Fibroblast of the aortic adventitia (primary cell): ENCODE results near the gene AP3D1. TPM values are rescaled to one million over a fixed set of nuclear protein-coding genes. Genes with fewer than 3 reads are reported as not detected.
A peak's percentile ranks its signal among the peaks of the same experiment; 100 is the strongest.

Experiments
- DNase-seq: peaks from one replicate; pipeline ENCODE4 v3.0.0-alpha.2; 2010; ENCODE audit warnings: low read depth
- H3K4me3 ChIP-seq: 2 replicates; pipeline ENCODE4 v1.5.1; 2011; ENCODE audit warnings: low read depth, mild to moderate bottlenecking, control low read depth, low read length, moderate library complexity
- CTCF ChIP-seq: IDR thresholded peaks from 2 replicates; pipeline ENCODE4 v1.5.1; 2011; ENCODE audit warnings: mild to moderate bottlenecking, low read length, control low read depth, inconsistent platforms; ENCODE audit not compliant: insufficient read depth
- total RNA-seq: library from RNA; depleted of rRNA; stranded (reverse); fragments of >200 nt; gene quantifications from 2 replicates; pipeline ENCODE4 v1.2.3, GENCODE V29; 2012; ENCODE audit warnings: low replicate concordance

The AP3D1 gene
- total RNA-seq, 1 donor, result 102 TPM

GRCh38 chr19:2056837-2057192 is 94.6 kb downstream of the AP3D1 start:
- no peak overlapping the region for H3K4me3 ChIP-seq
- no peak for DNase-seq
- TF ChIP-seq CTCF, result no peak

GRCh38 chr19:2055931-2056836 is 95.2 kb downstream of the AP3D1 start:
- TF ChIP-seq CTCF, result no peak
- peak overlapping the region; percentile 44 for H3K4me3 ChIP-seq
- DNase-seq, result peak; percentile 89

GRCh38 chr19:2054763-2055162 is 96.6 kb downstream of the AP3D1 start:
- DNase-seq, result no peak
- TF ChIP-seq CTCF, result no peak
- no peak overlapping the region for H3K4me3 ChIP-seq

- peak; percentile 74 for DNase-seq
- no peak for TF ChIP-seq CTCF
- H3K4me3 ChIP-seq, result no peak overlapping the region
Measured at GRCh38 chr19:2053601-2054389, 97.6 kb downstream of the AP3D1 start.

- H3K4me3 ChIP-seq, result no peak overlapping the region
- peak; percentile 54 for DNase-seq
Measured at GRCh38 chr19:2051773-2052704, 99.3 kb downstream of the AP3D1 start.

More at GRCh38 chr19:2051773-2052704, 99.3 kb downstream of the AP3D1 start:
- TF ChIP-seq CTCF, result no peak
